GM18861 (cell line): Measurements from ENCODE around the gene ZBTB21.
"Not testable (repeated sequence)": the region's sequence is repeated elsewhere in the genome, so short reads cannot be mapped to it uniquely, and the experiment has no call there.

Source experiments
- ATAC-seq: cut with Tn5 transposase; IDR thresholded peaks from one replicate; pipeline ENCODE4 v1.9.1; 2021; ENCODE audit not compliant: unreplicated experiment

Gene ZBTB21

DNA sequence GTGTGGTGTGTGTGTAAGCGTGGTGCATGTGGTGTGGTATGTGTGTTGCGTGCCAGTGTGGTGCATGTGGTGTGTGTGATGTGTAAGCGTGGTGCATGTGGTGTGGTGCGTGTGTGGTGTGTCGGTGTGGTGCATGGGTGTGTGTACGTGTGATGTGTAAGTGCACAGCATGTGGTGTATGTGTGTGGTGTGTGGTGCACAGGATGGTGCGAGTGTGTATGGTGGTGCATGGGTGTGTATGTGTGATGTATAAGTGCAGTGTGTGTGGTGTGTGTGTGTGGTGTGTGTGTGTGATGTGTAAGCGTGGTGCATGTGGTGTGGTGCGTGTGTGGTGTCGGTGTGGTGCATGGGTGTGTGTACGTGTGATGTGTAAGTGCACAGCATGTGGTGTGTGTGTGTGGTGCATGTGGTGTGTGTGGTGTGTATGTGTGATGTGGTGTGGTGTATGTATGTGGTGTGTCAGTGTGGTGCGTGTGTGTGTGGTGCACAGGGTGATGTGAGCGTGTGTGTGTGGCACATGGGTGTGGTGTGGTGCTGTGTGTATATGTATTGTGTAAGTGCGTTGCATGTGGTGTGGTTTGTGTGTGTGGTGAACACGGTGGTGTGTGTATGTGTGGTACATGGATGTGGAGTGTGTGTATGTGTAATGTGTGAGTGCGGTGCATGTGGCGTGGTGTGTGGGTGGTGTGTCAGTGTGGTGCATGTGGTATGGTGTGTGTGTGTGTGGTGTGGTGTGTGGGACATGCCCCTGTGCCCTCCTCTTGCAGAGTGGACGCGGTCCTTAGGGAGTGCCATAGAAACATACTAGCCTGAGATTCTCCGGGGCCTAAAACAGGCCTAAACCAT, 55.3 kb downstream of the ZBTB21 start:
- no peak for ATAC-seq

DNA sequence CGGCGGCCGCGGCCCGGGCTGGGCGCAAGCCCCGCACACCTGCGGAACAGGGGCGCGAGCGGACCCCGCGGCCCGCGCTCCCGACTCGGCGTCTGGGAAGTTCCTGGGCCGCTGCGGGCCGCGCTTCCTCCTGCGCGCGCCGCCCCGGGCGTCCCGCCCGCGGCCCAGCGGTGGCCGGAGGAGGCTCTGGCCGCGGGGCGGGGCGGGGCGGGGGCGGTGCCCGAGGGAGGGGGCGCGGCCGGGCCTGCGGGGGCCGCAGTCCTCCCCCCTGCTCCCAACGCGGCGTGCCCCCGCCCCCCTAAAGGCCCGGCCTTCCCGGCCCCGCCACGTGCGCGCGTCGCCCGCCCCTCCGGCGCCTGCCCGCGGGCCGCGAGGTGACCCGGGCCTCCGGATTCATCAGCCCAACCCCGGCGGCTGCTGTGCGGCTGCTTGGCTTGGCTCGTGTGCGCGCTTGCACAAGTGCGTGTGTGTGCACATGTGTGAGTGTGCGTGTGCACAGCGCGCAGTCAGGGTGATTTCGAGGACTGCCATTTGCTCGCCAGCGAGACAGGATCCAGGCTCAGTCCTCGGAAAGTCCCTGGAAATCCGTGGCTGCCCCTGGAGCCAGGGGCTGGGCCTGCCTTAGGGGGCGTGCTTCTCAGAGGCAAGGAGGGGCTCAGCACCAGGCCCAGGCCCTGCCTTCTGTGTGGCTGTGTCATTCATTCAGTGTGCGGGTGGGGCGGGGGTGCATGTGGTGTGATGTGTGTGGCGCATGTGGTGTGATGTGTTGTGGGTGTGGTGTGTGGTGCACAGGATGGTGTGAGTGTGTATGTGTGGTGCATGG, 56.1 kb downstream of the ZBTB21 start, which contains the start of gene C2CD2:
TSS of gene C2CD2 (minus strand) at position 188 of the 823 bp plus-strand sequence. CDS start 370 bp downstream, outside the sequence.
- no peak for ATAC-seq

GRCh38 chr21:41953249-41953830, 56.8 kb downstream of the ZBTB21 start:
- no peak for ATAC-seq

DNA sequence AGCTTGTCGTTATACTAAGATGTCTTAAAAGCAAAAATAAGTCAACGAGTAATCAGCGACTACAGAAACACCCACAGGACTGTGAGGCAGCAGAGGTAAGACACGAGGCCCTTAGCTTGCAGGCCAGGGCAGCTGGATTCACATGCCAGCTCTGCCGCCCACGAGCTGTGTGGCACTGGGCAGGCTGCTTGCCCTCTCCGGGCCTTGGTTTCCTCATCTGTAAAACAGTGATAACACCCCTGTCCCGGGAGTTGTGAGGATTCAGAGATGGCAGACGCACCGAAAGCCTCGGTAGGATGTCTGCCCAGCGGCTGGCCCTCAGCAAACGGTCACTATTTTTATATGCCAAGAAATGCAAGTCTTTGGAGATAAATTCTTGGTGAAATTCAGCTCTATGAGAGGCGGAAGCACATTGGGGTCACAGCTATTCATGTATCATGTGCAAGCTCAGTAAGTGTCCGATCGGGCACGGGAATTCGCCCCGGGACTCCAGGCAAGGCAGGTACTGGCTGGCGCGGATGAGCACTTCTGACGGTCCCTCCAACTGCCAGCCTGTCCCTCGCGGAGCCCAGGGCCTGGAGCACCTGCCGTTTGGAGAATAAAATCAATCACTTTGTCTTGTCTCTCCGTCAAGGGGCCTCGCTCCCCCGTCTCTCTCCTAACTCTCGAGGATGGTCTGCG, 57.5 kb downstream of the ZBTB21 start:
- no peak for ATAC-seq

DNA sequence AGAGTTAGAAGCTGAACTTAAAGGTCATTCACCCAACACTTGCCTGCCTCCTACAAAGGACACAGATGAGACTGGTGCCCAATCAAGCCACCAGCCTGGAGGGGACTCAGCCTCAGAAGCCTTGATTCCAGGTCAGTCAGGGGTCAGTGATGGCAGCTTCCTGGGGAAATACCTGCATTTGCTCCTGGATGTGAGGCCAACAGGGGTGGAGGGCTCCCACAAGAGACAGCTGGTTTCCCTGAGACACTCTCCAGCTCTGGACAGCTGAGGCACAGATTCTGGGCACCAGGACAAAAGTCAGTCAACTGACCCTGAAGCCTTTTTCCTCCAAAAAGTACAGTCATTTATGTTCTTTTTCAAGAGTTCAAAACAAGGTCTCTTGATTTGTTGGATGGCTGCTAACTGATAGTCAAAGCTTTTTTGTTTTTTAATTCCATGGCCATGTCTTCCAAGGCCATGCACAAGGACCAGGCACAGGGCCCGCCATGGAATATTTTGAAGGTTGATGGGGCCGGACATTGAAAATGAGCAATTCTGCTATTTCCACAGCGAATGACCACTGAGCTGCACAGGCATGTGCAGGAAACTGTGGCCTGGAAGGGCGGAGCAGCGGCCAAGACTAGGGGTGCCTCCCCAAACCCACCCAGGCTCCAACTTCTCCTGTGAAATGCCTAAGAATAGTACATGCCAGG, 58.1 kb downstream of the ZBTB21 start:
- no peak for ATAC-seq

DNA sequence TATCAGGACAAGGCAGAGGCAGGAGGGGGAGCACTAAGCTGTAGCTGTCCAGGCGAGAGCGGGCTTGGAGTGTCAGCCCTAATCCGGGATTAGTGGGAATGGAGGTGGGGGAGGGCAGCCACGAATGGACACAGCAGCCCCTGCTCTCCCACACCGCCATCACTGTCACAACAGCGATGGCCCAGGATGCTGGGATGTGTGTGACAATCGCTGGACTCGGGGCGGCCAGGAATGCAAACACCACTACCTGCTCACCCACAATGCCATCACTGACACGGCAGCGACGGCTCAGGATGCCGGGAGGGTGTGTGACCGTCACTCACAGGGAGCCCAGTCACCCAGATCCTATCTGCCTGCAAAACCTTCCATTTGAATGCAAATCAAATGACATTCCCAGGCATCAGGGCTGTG, 59.2 kb downstream of the ZBTB21 start:
- ATAC-seq: no peak

DNA sequence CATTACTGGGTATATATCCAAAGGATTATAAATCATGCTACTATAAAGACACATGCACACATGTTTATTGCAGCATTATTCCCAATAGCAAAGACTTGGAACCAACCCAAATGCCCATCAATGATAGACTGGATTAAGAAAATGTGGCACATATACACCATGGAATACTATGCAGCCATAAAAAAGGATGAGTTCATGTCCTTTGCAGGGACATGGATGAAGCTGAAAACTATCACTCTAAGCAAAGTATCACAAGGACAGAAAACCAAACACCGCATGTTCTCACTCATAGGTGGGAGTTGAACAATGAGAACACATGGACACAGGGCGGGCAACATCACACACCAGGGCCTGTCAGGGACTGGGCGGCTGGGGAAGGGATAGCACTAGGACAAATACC, 60.5 kb downstream of the ZBTB21 start:
- ATAC-seq: not testable (repeated sequence)

DNA sequence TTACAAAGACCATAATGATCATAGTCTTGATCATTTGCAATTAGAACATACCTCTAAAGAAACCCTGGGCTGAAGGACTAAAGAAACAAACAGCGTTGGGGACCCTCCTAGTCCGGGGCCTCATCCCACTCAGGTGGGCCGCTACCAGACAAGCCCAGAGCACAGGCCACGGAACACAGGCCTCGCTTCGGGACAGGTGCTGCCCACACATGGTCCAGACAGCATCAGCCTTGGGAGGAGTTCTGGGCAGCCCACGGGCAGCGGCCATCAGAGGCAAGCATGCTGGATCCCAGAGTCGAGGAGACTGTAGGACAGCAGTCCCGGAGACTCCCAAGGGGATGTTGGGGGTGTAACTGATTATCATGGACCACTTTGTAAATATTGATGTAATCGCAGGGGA, 61.3 kb downstream of the ZBTB21 start:
- ATAC-seq: no peak

DNA sequence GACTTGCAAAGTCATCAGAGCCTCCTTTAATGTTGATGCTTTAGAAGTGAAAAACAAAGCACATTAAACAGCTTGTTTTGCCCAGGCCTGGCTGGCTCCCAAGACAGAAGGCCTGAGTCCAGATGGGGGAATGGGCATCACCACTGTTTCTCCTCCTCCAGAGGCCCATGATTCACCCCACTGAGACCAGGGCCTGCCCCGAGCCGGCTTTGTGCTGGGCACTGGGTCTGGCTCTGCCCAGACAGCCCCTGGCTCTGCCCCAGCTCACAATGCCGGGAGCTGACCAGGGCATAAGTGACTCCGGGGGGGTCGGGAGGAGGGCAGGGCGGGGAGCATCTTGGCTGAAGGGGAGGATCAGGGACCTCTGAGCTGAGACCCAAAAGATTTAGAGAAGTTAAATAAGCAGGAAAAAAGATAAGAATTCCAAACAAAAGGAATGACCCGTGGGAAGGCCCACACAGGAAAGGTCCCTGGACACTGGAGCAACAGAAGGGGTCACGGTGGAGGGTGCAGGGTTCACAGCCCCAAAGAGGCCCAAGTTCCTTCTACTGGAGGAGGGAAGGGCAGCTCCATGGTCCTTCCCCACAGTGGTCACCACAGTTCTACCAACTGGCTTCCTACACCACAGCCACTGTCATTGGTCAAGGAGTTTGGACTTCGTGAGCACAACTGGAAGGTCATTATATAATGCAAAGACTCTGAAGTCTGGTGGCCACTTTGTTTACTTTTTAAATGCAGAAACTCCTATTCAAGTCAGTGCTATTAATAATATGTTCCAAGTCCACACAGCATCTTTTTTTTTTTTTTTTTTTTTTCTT, 61.9 kb downstream of the ZBTB21 start:
- no peak for ATAC-seq

GRCh38 chr21:41945982-41946381, 64.2 kb downstream of the ZBTB21 start:
- ATAC-seq: no peak

DNA sequence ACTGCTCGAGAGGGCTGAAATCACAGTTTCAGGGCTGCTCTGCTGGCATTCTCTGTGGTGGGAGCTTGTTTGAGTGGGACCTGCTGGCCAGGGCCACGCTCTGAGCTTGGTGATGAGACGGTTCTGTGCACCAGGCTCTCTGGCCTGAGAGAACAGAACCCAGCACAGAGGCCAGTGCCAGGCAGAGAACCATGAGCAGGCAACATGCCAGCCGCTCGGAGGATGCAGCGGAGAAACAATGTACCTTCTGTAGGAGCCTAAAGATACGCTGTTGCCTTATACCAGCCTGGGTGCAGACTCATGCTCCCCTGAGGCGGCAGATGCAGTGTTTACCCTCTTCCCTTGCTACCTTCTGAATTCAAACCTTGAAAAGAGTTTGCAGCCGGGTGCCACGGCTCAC, 66.3 kb downstream of the ZBTB21 start:
- ATAC-seq: no peak

GRCh38 chr21:41942457-41942856, 67.7 kb downstream of the ZBTB21 start:
- no peak for ATAC-seq

GRCh38 chr21:41941941-41942340, 68.2 kb downstream of the ZBTB21 start:
- no peak for ATAC-seq

DNA sequence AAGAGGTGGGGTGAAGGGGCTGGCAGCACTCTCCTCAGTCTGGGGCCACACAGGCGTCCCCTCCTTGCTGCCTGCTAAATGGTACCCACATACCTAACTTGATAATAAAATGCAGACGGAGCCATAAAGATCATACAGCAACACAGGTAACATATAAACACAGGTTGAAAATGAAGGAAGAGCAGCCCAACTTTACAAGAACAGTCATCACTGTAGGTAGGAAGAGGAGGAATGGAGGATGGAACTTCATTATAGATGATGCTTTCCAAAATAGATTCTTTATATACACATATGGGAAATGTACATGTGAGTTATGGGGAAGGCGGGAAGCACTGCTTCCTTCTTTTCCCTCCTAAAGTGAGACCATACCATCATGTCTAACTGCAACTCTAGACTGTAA, 69.7 kb downstream of the ZBTB21 start:
- no peak for ATAC-seq

DNA sequence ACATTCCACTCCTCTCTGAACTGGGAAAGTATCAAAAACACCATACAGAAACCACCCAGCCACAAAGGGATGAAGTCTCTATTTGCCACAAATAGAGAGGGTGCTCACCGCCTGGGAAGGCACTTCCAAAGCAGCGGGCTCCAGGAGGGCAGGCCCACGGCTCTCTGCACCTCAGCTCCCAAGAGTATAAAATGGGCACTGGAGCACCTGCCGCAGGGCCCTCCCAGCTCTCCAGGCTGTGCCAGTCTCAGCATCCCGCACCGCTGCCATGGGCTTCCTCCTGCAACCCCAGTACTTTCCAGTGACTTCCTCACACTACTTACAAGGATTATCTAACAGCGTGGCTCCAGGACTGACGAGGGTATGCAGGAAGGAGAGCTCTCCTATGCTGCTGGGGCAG, 70.8 kb downstream of the ZBTB21 start:
- ATAC-seq: no peak
